Measurements from ENCODE around the gene LRRTM3.

LRRTM3 gene

GRCh38 chr10:67017218-67017617, 91.4 kb downstream of the LRRTM3 start:
- in situ Hi-C loops (cut with MboI; ENCODE audit: low sequenced_read_pairs, unreplicated experiment): no loop called here
- no peak for DNase-seq (ENCODE audit: low spot score)

GRCh38 chr10:67022099-67022498, 96.3 kb downstream of the LRRTM3 start:
- in situ Hi-C loops (cut with MboI; ENCODE audit: low sequenced_read_pairs, unreplicated experiment): no loop called here
- TF ChIP-seq CTCF (IDR thresholded peaks at IDR 0.05; ENCODE audit: borderline replicate concordance, control extremely low read depth, extremely low read depth, insufficient read depth, missing control alignments): no peak
- DNase-seq (ENCODE audit: low spot score): no peak

More at GRCh38 chr10:67017218-67017617, 91.4 kb downstream of the LRRTM3 start:
- no peak for TF ChIP-seq CTCF (IDR thresholded peaks at IDR 0.05; ENCODE audit: borderline replicate concordance, control extremely low read depth, extremely low read depth, insufficient read depth, missing control alignments)

GRCh38 chr10:67033878-67034277, 108.0 kb downstream of the LRRTM3 start:
- no peak for DNase-seq (ENCODE audit: low spot score)
- TF ChIP-seq CTCF (IDR thresholded peaks at IDR 0.05; ENCODE audit: borderline replicate concordance, control extremely low read depth, extremely low read depth, insufficient read depth, missing control alignments): no peak
- in situ Hi-C loops (cut with MboI; ENCODE audit: low sequenced_read_pairs, unreplicated experiment): no loop called here

- no peak for TF ChIP-seq CTCF (IDR thresholded peaks at IDR 0.05; ENCODE audit: borderline replicate concordance, control extremely low read depth, extremely low read depth, insufficient read depth, missing control alignments)
- in situ Hi-C loops (cut with MboI; ENCODE audit: low sequenced_read_pairs, unreplicated experiment): no loop called here
- no peak for DNase-seq (ENCODE audit: low spot score)
Observed at GRCh38 chr10:67036808-67037207, 111.0 kb downstream of the LRRTM3 start.

GRCh38 chr10:67043041-67043440, 117.2 kb downstream of the LRRTM3 start:
- DNase-seq (ENCODE audit: low spot score): no peak
- TF ChIP-seq CTCF (IDR thresholded peaks at IDR 0.05; ENCODE audit: borderline replicate concordance, control extremely low read depth, extremely low read depth, insufficient read depth, missing control alignments): no peak
- in situ Hi-C loops (cut with MboI; ENCODE audit: low sequenced_read_pairs, unreplicated experiment): no loop called here

- TF ChIP-seq CTCF (IDR thresholded peaks at IDR 0.05; ENCODE audit: borderline replicate concordance, control extremely low read depth, extremely low read depth, insufficient read depth, missing control alignments): no peak
- DNase-seq (ENCODE audit: low spot score): no peak
- in situ Hi-C loops (cut with MboI; ENCODE audit: low sequenced_read_pairs, unreplicated experiment): no loop called here
Observed at GRCh38 chr10:67045404-67045803, 119.6 kb downstream of the LRRTM3 start.

GRCh38 chr10:67046507-67046906, 120.7 kb downstream of the LRRTM3 start:
- in situ Hi-C loops (cut with MboI; ENCODE audit: low sequenced_read_pairs, unreplicated experiment): no loop called here
- no peak for TF ChIP-seq CTCF (IDR thresholded peaks at IDR 0.05; ENCODE audit: borderline replicate concordance, control extremely low read depth, extremely low read depth, insufficient read depth, missing control alignments)
- no peak for DNase-seq (ENCODE audit: low spot score)
